ENCODE measurements around the gene FOXK2. TPM values are rescaled to one million over a fixed set of nuclear protein-coding genes. Genes with fewer than 3 reads are reported as not detected.
A peak's percentile ranks its signal among the peaks of the same experiment; 100 is the strongest.

Gene FOXK2
- total RNA-seq, 1 experiment from 2014 or later: 72.0 TPM

- no peak overlapping the region for H2BK15ac ChIP-seq (ENCODE audit: low read depth, low read length)
- no peak overlapping the region for H3K4me2 ChIP-seq (ENCODE audit: insufficient read depth, insufficient read length, low read length)
- no peak overlapping the region for H4K91ac ChIP-seq (ENCODE audit: insufficient read length, low read depth, low read length)
- peaks cover 11% of the 10 kb centered on the region for H3K79me1 ChIP-seq (ENCODE audit: insufficient read depth, low read depth, low read length, poor library complexity, severe bottlenecking)
- no peak overlapping the region for H3K14ac ChIP-seq (ENCODE audit: insufficient read depth, low read length)
- H4K20me1 ChIP-seq (ENCODE audit: control insufficient read depth, insufficient read depth, insufficient read length): no peaks in the 10 kb centered on the region
- H3K4me1 ChIP-seq (ENCODE audit: insufficient read depth, low read length): no peaks in the 10 kb centered on the region
- no peak overlapping the region for H2BK20ac ChIP-seq (ENCODE audit: low read depth, low read length, poor library complexity, severe bottlenecking)
- Mint-ChIP-seq H3K36me3 (ENCODE audit: insufficient read depth in 1 of 3, low read depth in 3 of 3) (peaks cover 21 to 65% (median 60%) of the 10 kb centered on the region in 3 experiments; a peak in 6 of 7 replicates), H3K9me3 (no peaks in the 10 kb centered on the region), H3K27me3 (ENCODE audit: low read depth) (no peaks in the 10 kb centered on the region), H3K4me3 (no peak overlapping the region), H3K27ac (peak overlapping the region in 2 of 3 experiments; percentile 37 to 85; a peak in 5 of 7 replicates), H3K4me1 (no peaks in the 10 kb centered on the region)
- H4K8ac ChIP-seq (replicated peaks; ENCODE audit: insufficient read length, low read depth, low read length): no peak overlapping the region
- H3K23me2 ChIP-seq (ENCODE audit: insufficient read length, low read depth, low read length, poor library complexity, severe bottlenecking): no peaks in the 10 kb centered on the region
- no peak for TF ChIP-seq CTCF (conservative IDR thresholded peaks at IDR 0.05)
- no peak overlapping the region for H2AK5ac ChIP-seq (ENCODE audit: insufficient read length, low read length)
- no peaks in the 10 kb centered on the region for H3K9me3 ChIP-seq (ENCODE audit: control insufficient read depth, low read depth, low read length)
- WGBS (ENCODE audit: extremely low coverage, insufficient read length, low lambda C conversion rate): no CpG with 5 or more reads among the region's 8 CpGs
- H2BK12ac ChIP-seq (ENCODE audit: insufficient read length, low read depth, low read length): no peak overlapping the region
- no peaks in the 10 kb centered on the region for H3K27me3 ChIP-seq (ENCODE audit: insufficient read depth, low read length)
- H3K18ac ChIP-seq (ENCODE audit: insufficient read length, low read depth, low read length): no peak overlapping the region
- no peak overlapping the region for H3K23ac ChIP-seq (ENCODE audit: insufficient read length, low read depth, low read length)
- no peak overlapping the region for H3K9ac ChIP-seq (ENCODE audit: extremely low read depth, insufficient read length, low read length)
- H2AFZ ChIP-seq (ENCODE audit: low read length): no peak overlapping the region
- no peak overlapping the region for H3K27ac ChIP-seq (ENCODE audit: insufficient read length, low read depth, low read length)
- H3T11ph ChIP-seq (ENCODE audit: low read length): no peak overlapping the region
- H3K79me2 ChIP-seq (ENCODE audit: insufficient read depth, low read length): peaks cover 7% of the 10 kb centered on the region; the same call in 1 of the 2 replicates
- no peak for DNase-seq
- H2BK120ac ChIP-seq (ENCODE audit: low read depth, low read length, poor library complexity, severe bottlenecking): no peak overlapping the region
- no peak overlapping the region for H3K4ac ChIP-seq (ENCODE audit: low read depth, low read length)
- H2BK5ac ChIP-seq (ENCODE audit: insufficient read length, low read length): no peak overlapping the region
- H4K5ac ChIP-seq (ENCODE audit: insufficient read length, low read depth, low read length): no peak overlapping the region
- no peak overlapping the region for H3K56ac ChIP-seq (ENCODE audit: insufficient read length, low read depth, low read length)
Measured at GRCh38 chr17:82629748-82630147, 110.2 kb downstream of the FOXK2 start.

Measured in H9 (cell line).